T-helper 22 cell (primary cell): Measurements from ENCODE around the gene GPX7.
A peak's percentile ranks its signal among the peaks of the same experiment; 100 is the strongest.

Experiments
- DNase-seq: peaks from one replicate; pipeline ENCODE4 v3.0.0-alpha.2; 2020; ENCODE audit warnings: low read depth

Gene GPX7

GRCh38 chr1:52629325-52629643 lies 27.1 kb downstream of the GPX7 start:
- no peak for DNase-seq

DNA sequence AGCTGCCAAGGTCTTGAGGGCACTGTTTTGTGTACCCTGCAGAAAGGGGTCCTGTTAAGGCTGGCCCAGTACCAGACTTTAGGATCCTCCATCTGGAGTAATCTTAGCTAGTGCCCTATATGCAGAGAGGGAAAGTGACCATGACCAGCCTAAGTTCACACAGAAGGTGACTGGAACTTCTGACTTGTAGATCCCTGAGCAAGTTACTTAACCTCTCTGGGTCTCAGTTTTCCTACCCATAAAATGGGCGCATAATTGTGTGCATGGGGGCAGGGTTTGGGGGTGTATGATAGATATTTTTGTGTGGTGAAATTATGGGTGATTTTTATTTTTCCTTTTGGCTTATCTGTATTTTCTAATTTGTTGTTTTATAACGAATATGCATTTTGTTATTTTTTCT lies 27.5 kb downstream of the GPX7 start:
- no peak for DNase-seq

DNA sequence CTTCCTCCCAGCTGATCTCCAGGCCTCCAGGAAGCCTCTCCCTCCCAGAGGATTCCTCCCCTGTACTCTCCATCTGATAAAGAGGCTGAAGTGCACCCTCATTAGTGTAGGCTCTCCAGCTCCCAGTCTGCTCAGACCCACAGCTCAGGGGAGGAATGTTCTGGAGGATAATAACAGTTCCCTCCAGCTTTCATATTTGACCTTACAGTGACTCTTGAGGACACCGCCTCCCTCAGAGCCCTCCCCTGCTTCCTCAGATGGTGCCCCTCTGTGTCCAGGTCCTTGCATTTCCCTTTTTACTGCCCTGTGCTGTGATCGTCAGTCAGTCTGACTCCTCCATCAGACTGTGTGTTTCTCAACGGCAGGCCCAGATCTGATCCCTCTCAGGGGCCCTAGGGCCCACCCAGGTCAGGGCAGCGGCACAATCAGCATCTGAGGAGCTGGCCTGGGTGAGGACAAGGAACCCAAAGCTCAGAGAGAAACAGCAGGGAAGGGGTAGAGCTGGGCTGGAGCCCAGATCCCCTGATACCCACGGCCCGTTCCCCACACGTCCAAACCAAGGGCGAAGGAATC lies 29.7 kb downstream of the GPX7 start:
- DNase-seq, result no peak

DNA sequence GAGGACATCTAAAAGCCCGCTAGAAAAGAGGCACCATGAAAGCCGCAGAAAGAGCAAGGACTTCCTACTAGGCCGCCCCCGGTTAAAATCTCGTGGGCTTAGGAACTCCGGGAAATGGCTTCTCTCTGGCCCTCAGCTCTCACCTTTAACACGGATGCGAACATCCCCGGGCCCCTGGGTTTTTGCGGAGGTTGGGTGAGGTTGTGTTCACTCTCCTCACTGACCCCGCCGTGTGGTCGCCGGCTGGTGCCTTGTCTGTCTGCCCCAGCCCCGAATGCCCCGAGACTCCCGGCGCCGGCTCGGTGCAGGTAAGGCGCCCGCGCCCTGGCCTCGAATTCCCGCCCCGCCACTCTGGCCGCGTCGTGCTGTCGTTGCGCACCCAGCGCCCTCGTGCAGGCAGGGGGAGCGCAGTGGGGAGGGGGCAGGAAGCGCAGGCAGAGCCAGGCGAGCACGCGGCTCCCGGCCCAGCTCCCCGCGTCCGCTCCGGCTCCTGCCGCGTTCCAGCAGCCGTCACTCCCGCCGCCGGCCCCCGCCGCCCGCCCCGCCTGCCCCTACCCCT lies 30.6 kb downstream of the GPX7 start, which contains the start of gene SHISAL2A:
Gene SHISAL2A, plus strand, starts transcription at position 437 of the 559 bp plus-strand sequence. CDS start 326 bp downstream, outside the sequence.
- DNase-seq, result peak; percentile 47

DNA sequence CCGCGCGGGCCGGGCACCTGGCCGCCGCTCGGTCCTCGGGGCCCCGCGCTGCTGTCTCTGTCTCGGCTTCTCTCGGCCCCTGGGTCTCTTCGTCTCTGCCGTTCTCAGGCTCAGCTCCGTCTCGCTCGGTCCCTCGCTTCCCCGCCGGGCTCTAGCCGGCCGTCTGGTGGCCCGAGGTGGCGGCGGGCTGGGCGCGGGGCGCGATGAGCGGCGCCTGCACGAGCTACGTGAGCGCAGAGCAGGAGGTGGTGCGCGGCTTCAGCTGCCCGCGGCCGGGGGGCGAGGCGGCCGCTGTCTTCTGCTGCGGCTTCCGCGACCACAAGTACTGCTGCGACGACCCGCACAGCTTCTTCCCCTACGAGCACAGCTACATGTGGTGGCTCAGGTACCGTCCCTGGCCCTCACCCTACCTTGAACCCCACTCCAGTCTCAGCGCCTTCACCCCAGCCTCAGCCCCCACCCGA lies 31.2 kb downstream of the GPX7 start:
- DNase-seq, result no peak

DNA sequence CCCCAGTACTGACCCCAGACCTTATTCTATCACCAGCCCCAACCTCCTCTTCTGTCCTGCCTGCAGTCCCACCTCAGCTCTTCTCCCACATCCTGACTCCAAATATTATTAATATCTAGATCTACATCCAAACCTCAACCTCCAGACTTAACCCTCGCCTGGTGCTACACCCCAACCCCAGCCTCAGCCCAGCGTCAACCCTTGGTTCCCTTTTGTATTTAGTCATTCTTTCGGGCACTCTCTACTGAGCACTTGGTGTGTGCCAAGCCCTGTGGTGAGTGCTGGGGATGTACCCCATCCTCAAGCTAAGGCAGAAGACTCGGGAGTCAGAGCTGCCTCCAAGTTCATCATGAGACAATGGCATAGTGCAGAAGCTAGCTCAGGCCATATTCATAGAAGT lies 31.9 kb downstream of the GPX7 start:
- DNase-seq, result no peak

- DNase-seq, result no peak
Measured at GRCh38 chr1:52635321-52636089, 33.3 kb downstream of the GPX7 start.

DNA sequence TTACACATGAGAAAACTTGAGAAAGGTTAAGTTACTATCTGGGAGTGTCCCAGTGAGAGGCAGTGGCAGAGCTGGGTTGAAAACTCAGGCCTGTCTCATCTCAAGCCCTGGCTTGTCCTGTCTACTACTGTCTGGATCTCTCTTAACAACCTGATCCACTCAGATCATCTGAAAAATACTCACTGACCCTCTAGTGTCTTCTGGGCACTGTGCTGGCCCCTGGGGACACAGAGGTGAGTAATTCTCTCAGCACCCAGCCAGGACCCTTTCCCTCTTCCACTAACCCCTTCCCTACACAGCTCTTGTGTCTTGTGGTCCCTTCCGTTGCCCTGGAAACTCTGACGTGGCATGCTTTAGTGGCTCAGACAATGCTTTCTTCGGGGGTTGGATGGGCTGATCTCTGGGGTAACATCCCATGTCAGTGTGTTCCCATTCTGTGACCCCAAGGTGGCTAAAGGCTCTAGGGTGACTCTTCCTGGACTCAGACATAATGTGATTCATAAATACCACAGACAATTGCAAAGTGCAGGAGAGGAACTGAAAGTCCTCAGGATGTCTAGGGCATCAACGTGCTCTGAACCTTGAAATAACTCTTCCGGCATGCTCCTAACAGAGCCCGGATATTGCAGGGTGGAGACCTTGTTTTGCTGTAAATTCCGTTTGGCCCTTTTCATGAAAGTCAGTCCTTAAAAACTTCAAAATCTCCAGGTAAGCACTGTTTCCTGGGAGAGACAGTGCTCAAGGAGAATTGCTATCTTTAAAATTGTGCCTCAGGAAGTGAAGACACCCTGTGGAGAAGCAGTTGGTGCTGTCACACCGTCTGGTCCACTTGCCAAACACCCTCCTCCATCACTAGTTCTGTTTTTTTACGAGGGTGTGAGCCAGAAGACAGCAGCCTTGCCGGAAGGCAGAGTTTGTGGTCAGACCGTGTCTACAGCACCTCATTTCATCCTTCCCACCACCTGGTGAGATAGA lies 34.8 kb downstream of the GPX7 start:
- peak; percentile 61 for DNase-seq

- DNase-seq, result no peak
Measured at GRCh38 chr1:52637946-52638345, 35.8 kb downstream of the GPX7 start.

- no peak for DNase-seq
Measured at GRCh38 chr1:52640697-52641096, 38.5 kb downstream of the GPX7 start.

DNA sequence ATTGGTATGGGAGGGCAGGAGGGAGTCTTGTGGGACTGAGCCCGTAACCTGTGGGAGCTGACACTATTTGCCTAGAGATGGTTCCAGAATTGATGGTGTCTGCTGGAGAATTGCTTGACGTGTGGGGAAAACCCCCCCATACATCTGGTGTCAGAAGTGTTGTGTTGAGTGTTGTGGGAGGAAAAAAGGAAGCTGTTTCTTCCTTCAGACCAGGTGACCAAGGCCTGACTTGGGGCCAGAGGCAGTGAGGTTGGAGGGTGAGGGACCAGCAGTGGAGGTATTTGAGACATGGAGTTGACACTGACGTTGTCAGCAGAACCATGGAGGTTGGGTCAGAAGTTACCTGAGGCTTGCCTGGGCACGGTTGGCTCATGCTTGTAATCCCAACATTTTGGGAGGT lies 39.1 kb downstream of the GPX7 start:
- DNase-seq, result no peak

- DNase-seq, result no peak
Measured at GRCh38 chr1:52645261-52645660, 43.1 kb downstream of the GPX7 start.

DNA sequence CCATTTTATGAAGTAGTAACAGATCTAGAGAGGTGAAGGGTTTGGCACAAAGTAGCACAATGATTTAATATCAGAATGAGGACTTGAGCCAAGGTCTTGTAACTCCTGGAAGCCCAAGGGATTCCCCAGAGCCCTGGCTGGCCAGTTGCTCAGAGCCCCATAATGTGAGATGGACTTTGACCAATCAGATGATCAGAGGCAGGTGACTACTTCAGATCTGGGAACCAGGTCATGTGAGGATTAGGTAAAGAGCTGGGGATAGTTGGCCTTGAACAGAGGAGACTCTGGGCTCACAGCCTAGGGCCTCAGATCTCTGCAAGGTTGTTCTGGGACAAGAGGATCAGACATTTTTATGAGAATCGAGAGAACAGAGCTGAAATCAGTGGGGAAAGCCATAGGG lies 49.7 kb downstream of the GPX7 start:
- no peak for DNase-seq

DNA sequence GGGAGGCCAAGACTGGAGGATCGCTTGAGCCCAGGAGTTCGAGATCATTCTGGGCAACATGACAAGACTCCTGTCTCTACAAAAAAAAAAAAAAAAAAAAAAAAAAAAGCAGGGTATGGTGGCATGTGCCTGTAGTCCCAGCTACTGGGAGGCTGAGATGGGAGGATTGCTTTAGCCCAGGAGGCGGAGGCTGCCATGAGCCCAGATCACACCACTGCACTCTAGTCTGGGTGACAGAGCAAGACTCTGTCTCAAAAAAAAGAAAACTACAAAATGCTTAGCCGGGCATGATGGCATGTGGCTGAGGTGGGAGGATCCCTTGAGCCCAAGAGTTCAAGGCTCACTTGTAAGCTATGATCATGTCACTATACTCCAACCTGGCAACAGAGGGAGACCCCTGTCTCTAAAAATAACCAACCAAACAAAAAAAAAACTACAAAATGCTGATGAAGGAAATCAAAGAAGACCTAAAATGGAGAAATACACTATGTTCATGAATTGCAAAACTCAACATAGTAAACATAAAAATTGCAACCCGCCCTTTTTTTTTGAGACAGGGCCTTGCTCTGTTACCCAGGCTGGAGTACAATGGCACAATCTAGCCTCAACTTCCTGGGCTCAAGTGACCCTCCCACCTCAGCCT lies 51.2 kb downstream of the GPX7 start:
- no peak for DNase-seq

GRCh38 chr1:52654063-52654462 lies 51.9 kb downstream of the GPX7 start:
- no peak for DNase-seq

DNA sequence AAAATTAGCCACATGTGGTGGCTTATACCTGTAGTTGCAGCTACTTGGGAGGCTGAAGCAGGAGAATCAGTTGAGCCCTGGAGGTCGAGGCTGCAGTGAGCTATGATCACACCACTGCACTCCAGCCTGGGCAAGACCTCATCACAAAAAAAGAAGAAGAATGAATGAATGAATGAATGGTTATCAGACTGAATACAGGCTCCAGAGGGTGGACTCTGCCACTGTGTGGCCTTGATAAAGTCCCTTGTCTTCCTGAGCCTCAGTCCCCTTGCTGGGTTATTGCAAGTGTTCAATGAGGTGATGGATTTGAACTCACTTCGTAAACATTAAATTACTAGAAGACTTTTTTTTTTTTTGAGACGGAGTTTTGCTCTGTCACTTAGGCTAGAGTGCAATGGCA lies 55.5 kb downstream of the GPX7 start:
- no peak for DNase-seq
